ENCODE results near the gene CADM2. TPM values are rescaled to one million over a fixed set of nuclear protein-coding genes. Genes with fewer than 3 reads are reported as not detected.

CADM2 gene
- polyA plus RNA-seq, 1 donor from 2014 or later: 4.5 TPM

GRCh38 chr3:85721409-85722145, 762.8 kb downstream of the CADM2 start:
- Histone ChIP-seq H3K79me2 (replicated peaks; ENCODE audit: insufficient read depth, low read length) (no peaks in the 10 kb centered on the region), H2AFZ (ENCODE audit: low read depth, low read length) (no peak overlapping the region), H3K4me3 (ENCODE audit: low read length) (no peak overlapping the region), H3F3A (ENCODE audit: insufficient read depth, low read length, poor library complexity, severe bottlenecking) (no peaks in the 10 kb centered on the region), H4K20me1 (ENCODE audit: insufficient read depth) (no peaks in the 10 kb centered on the region), H3K4me2 (ENCODE audit: low read length) (no peak overlapping the region), H3K27me3 (ENCODE audit: insufficient read depth, low read depth, low read length) (no peaks in the 10 kb centered on the region), H3K9me2 (ENCODE audit: insufficient read depth, low read length) (no peaks in the 10 kb centered on the region), H3K27ac (ENCODE audit: low read length) (no peak overlapping the region), H3K36me3 (ENCODE audit: insufficient read depth, low read length) (no peaks in the 10 kb centered on the region), H3K9me3 (ENCODE audit: low read length) (no peaks in the 10 kb centered on the region), H3K9ac (ENCODE audit: low read length) (no peak overlapping the region)
- TF ChIP-seq TAF1 (IDR thresholded peaks at IDR 0.05; ENCODE audit: low read depth) (no peak), REST (IDR thresholded peaks at IDR 0.05; ENCODE audit: borderline replicate concordance) (no peak), SMC3 (conservative IDR thresholded peaks at IDR 0.05; ENCODE audit: poor library complexity) (no peak), RAD21 (conservative IDR thresholded peaks at IDR 0.05) (no peak), POLR2AphosphoS5 (IDR thresholded peaks at IDR 0.05) (no peak), CTCF (IDR thresholded peaks at IDR 0.05; ENCODE audit: poor library complexity, severe bottlenecking) (no peak), MXI1 (conservative IDR thresholded peaks at IDR 0.05; ENCODE audit: poor library complexity, severe bottlenecking) (no peak), EZH2 (IDR thresholded peaks at IDR 0.05; ENCODE audit: borderline replicate concordance, insufficient read depth, low read length, poor library complexity, severe bottlenecking) (no peak), EP300 (conservative IDR thresholded peaks at IDR 0.05; ENCODE audit: poor library complexity, severe bottlenecking) (no peak)

- no peak overlapping the region for H2AFZ ChIP-seq (ENCODE audit: low read depth, low read length)
- H3F3A ChIP-seq (ENCODE audit: insufficient read depth, low read length, poor library complexity, severe bottlenecking): no peaks in the 10 kb centered on the region
- no peaks in the 10 kb centered on the region for H3K9me3 ChIP-seq (ENCODE audit: low read length)
- no peaks in the 10 kb centered on the region for H3K79me2 ChIP-seq (replicated peaks; ENCODE audit: insufficient read depth, low read length)
- no peak overlapping the region for H3K27ac ChIP-seq (ENCODE audit: low read length)
- no peaks in the 10 kb centered on the region for H3K36me3 ChIP-seq (ENCODE audit: insufficient read depth, low read length)
- no peaks in the 10 kb centered on the region for H3K27me3 ChIP-seq (ENCODE audit: insufficient read depth, low read depth, low read length)
- H3K9ac ChIP-seq (ENCODE audit: low read length): no peak overlapping the region
- H3K4me2 ChIP-seq (ENCODE audit: low read length): no peak overlapping the region
- no peak for TF ChIP-seq TAF1 (IDR thresholded peaks at IDR 0.05; ENCODE audit: low read depth)
- no peak for TF ChIP-seq EP300 (conservative IDR thresholded peaks at IDR 0.05; ENCODE audit: poor library complexity, severe bottlenecking)
- TF ChIP-seq EZH2 (IDR thresholded peaks at IDR 0.05; ENCODE audit: borderline replicate concordance, insufficient read depth, low read length, poor library complexity, severe bottlenecking): no peak
- no peak for TF ChIP-seq MXI1 (conservative IDR thresholded peaks at IDR 0.05; ENCODE audit: poor library complexity, severe bottlenecking)
- TF ChIP-seq CTCF (IDR thresholded peaks at IDR 0.05; ENCODE audit: poor library complexity, severe bottlenecking): no peak
- no peak for TF ChIP-seq POLR2AphosphoS5 (IDR thresholded peaks at IDR 0.05)
- TF ChIP-seq SMC3 (conservative IDR thresholded peaks at IDR 0.05; ENCODE audit: poor library complexity): no peak
- TF ChIP-seq REST (IDR thresholded peaks at IDR 0.05; ENCODE audit: borderline replicate concordance): no peak
- TF ChIP-seq RAD21 (conservative IDR thresholded peaks at IDR 0.05): no peak
- H3K4me3 ChIP-seq (ENCODE audit: low read length): no peak overlapping the region
- no peaks in the 10 kb centered on the region for H3K9me2 ChIP-seq (ENCODE audit: insufficient read depth, low read length)
- no peaks in the 10 kb centered on the region for H4K20me1 ChIP-seq (ENCODE audit: insufficient read depth)
These were observed 767.0 kb downstream of the CADM2 start for GRCh38 chr3:85725809-85726208.

Data from neural cell (in vitro differentiated cells).